ENCODE measurements around the gene IZUMO2.
"Not testable (repeated sequence)": the region's sequence is repeated elsewhere in the genome, so short reads cannot be mapped to it uniquely, and the experiment has no call there.

IZUMO2 gene

GRCh38 chr19:50134777-50135719, 28.0 kb downstream of the IZUMO2 start:
- DNase-seq: not testable (repeated sequence)

- not testable (repeated sequence) for DNase-seq
Measured at GRCh38 chr19:50133518-50134492, 29.3 kb downstream of the IZUMO2 start.

- not testable (repeated sequence) for DNase-seq
Measured at GRCh38 chr19:50104012-50104411, 59.1 kb downstream of the IZUMO2 start.

- not testable (repeated sequence) for DNase-seq
Measured at GRCh38 chr19:50103405-50103804, 59.7 kb downstream of the IZUMO2 start.

All from NCI-H82 (cell line).